DOHH2 (cell line): ENCODE measurements around the gene BCL11B.
"Not testable (repeated sequence)": the region's sequence is repeated elsewhere in the genome, so short reads cannot be mapped to it uniquely, and the experiment has no call there.

Source experiments
- H3F3A ChIP-seq: fragments of 200-600 bp; sonication (generic), shearing (Covaris generic); 2 replicates; pipeline ENCODE4 v1.6.0; 2016; ENCODE audit warnings: antibody characterized with exemption, mild to moderate bottlenecking; ENCODE audit not compliant: control insufficient read depth, insufficient read depth
- H3K27ac ChIP-seq: fragments of 200-600 bp; sonication (generic); 2 replicates; pipeline ENCODE4 v1.5.1; 2014; ENCODE audit warnings: low read depth, mild to moderate bottlenecking, low read length, moderate library complexity
- H3K27me3 ChIP-seq: fragments of 200-600 bp; sonication (generic); 2 replicates; pipeline ENCODE4 v1.6.1; 2014; ENCODE audit warnings: mild to moderate bottlenecking, low read length, mixed read lengths; ENCODE audit not compliant: control insufficient read depth
- H3K36me3 ChIP-seq: fragments of 200-600 bp; sonication (generic); 2 replicates; pipeline ENCODE4 v1.6.1; 2014; ENCODE audit warnings: mild to moderate bottlenecking, low read length, moderate library complexity, mixed read lengths; ENCODE audit not compliant: control insufficient read depth
- H3K4me1 ChIP-seq: fragments of 200-600 bp; sonication (generic); 2 replicates; pipeline ENCODE4 v1.6.1; 2014; ENCODE audit warnings: mild to moderate bottlenecking, low read length, mixed read lengths; ENCODE audit not compliant: control insufficient read depth
- H3K4me2 ChIP-seq: fragments of 200-600 bp; sonication (generic); 2 replicates; pipeline ENCODE4 v1.6.0; 2014; ENCODE audit warnings: mild to moderate bottlenecking, low read length, moderate library complexity
- H3K4me3 ChIP-seq: fragments of 200-600 bp; sonication (generic); 2 replicates; pipeline ENCODE4 v1.5.1; 2014; ENCODE audit warnings: mild to moderate bottlenecking, low read length, mixed read lengths
- H3K79me2 ChIP-seq: fragments of 200-600 bp; sonication (generic); 2 replicates; pipeline ENCODE4 v1.6.1; 2014; ENCODE audit warnings: mild to moderate bottlenecking, low read length, mixed read lengths; ENCODE audit not compliant: control insufficient read depth
- H3K9me2 ChIP-seq: fragments of 200-600 bp; sonication (generic); replicated peaks from 2 replicates; pipeline ENCODE4 v1.6.1; 2014; ENCODE audit warnings: mild to moderate bottlenecking, low read length, mixed read lengths; ENCODE audit not compliant: control insufficient read depth
- H3K9me3 ChIP-seq: fragments of 200-600 bp; sonication (generic); 2 replicates; pipeline ENCODE4 v1.6.1; 2014; ENCODE audit warnings: antibody characterized with exemption, low read length, mixed read lengths; ENCODE audit not compliant: control insufficient read depth, insufficient read depth
- H4K20me1 ChIP-seq: fragments of 200-600 bp; sonication (generic); 2 replicates; pipeline ENCODE4 v1.6.0; 2014; ENCODE audit warnings: low read depth, mild to moderate bottlenecking, antibody characterized with exemption, low read length, moderate library complexity; ENCODE audit not compliant: control insufficient read depth, insufficient read depth
- CTCF ChIP-seq: fragments of 200-600 bp; sonication (generic); IDR thresholded peaks from one replicate; pipeline ENCODE4 v1.5.1; 2014; ENCODE audit warnings: antibody characterized with exemption, mild to moderate bottlenecking, low read depth, low read length; ENCODE audit not compliant: poor library complexity, severe bottlenecking
- EZH2phosphoT487 ChIP-seq: fragments of 200-600 bp; sonication (generic); IDR thresholded peaks from 2 replicates; pipeline ENCODE4 v1.6.1; 2017; ENCODE audit warnings: borderline replicate concordance, mild to moderate bottlenecking, antibody characterized with exemption, low read length, moderate library complexity, mixed read lengths

Gene BCL11B

GRCh38 chr14:99231161-99231849 lies 40.7 kb downstream of the BCL11B start:
- Histone ChIP-seq H3K4me2 (no peak overlapping the region), H3K27me3 (no peaks in the 10 kb centered on the region), H3K9me2 (no peaks in the 10 kb centered on the region), H3K4me1 (no peaks in the 10 kb centered on the region), H3K36me3 (no peaks in the 10 kb centered on the region), H3K79me2 (no peaks in the 10 kb centered on the region), H3K27ac (no peak overlapping the region), H3F3A (no peaks in the 10 kb centered on the region), H3K9me3 (no peaks in the 10 kb centered on the region), H4K20me1 (no peaks in the 10 kb centered on the region), H3K4me3 (no peak overlapping the region)
- TF ChIP-seq CTCF: no peak
- TF ChIP-seq EZH2phosphoT487: no peak

GRCh38 chr14:99230208-99231151 lies 41.5 kb downstream of the BCL11B start:
- no peak for TF ChIP-seq CTCF
- no peak for TF ChIP-seq EZH2phosphoT487
- Histone ChIP-seq H3K4me3 (no peak overlapping the region), H3K27ac (no peak overlapping the region), H3K9me3 (no peaks in the 10 kb centered on the region), H3F3A (no peaks in the 10 kb centered on the region), H3K9me2 (no peaks in the 10 kb centered on the region), H3K4me1 (no peaks in the 10 kb centered on the region), H3K27me3 (no peaks in the 10 kb centered on the region), H3K36me3 (no peaks in the 10 kb centered on the region), H4K20me1 (no peaks in the 10 kb centered on the region), H3K4me2 (no peak overlapping the region), H3K79me2 (no peaks in the 10 kb centered on the region)

- Histone ChIP-seq H3K36me3 (no peaks in the 10 kb centered on the region), H3K9me2 (no peaks in the 10 kb centered on the region), H3K9me3 (no peaks in the 10 kb centered on the region), H3K27me3 (no peaks in the 10 kb centered on the region), H3K4me3 (no peak overlapping the region), H4K20me1 (no peaks in the 10 kb centered on the region), H3K4me1 (no peaks in the 10 kb centered on the region), H3K79me2 (no peaks in the 10 kb centered on the region), H3F3A (no peaks in the 10 kb centered on the region), H3K27ac (no peak overlapping the region), H3K4me2 (no peak overlapping the region)
- TF ChIP-seq EZH2phosphoT487 (no peak), CTCF (no peak)
Observed at GRCh38 chr14:99229654-99230207, 42.3 kb downstream of the BCL11B start.

GRCh38 chr14:99228760-99229159 lies 43.2 kb downstream of the BCL11B start:
- not testable (repeated sequence) for H4K20me1 ChIP-seq, H3K79me2 ChIP-seq

More at GRCh38 chr14:99228760-99229159, 43.2 kb downstream of the BCL11B start:
- not testable (repeated sequence) for H3K36me3 ChIP-seq, H3K27ac ChIP-seq, H3K9me2 ChIP-seq, H3K4me2 ChIP-seq, H3K4me1 ChIP-seq, H3K27me3 ChIP-seq, H3K9me3 ChIP-seq, H3F3A ChIP-seq, H3K4me3 ChIP-seq
